ENCODE measurements around the gene EEPD1.
A peak's percentile ranks its signal among the peaks of the same experiment; 100 is the strongest.

Gene EEPD1

DNA sequence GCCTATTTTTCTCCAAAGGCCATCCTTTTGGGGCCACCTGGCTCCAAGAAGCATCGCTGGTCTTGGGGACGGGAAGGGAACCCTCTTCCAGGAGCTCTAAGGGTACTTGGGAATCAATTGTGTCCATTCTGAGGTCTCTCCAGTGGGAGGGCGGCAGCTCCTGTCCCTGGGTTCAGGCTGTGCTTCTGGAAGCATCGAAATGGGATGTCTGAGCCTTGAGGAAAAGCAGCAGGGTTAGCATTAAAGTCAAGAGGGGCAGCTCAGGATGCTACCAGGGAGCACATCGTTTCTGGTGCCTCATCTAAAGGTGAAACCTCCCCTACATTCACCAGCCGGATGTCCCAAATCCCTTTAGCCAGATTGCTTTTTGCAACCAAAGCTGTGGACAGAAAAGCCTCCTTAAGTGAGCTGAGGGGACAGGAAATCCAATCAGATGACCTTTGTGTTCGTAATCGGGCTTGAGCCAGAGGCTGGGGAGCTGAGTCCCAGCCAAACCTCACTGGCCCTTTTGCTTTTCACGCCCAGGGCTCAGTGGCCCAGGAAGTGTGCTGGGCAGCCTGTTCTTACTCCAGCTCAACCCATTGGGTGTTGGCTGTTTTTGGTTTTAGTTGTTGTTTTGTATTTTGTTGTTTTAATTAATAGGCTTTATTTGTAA lies 147.8 kb downstream of the EEPD1 start:
- DNase-seq (ENCODE audit: low spot score) = no peak

DNA sequence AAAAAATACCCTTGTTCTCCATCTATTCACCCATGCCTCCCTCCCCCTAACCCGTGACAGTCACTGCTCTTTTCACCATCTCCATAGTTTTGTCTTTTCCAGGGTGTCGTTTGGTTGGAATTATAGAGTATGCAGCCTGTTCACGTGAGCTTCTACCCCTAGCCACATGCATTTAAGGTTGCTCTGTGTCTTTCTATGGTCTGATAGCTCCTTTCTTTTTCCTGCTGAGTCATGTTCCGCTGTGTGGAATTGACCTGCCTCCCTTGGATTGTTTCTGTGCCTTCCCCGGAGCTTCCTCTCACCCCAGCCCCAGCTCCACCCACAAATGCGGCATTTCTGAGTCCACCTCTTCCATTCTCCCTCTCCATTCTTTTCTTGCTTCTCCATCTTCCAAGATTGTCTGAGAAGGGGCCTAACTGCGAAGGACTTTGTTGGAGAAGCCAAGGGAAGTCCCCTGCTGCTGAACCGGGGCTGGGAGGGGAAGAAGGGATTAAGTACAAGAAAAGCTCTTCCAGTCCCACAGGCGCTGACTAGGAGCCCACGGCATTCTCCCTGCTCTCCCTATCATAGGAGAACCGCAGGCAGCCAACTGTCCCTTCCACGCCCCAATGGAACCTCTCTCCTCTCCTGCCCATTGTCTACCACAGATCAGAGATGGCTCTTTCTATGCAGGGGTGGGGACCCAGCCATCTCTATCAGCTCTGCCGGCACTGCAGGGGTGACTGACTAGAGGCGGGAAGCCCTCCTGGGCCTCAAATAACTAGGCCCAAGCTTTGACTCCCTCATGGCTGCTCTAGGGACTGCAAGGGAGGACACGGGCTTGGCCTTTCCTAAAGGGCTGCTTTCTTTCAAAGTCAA lies 149.1 kb downstream of the EEPD1 start:
- DNase-seq (ENCODE audit: low spot score) = no peak

DNA sequence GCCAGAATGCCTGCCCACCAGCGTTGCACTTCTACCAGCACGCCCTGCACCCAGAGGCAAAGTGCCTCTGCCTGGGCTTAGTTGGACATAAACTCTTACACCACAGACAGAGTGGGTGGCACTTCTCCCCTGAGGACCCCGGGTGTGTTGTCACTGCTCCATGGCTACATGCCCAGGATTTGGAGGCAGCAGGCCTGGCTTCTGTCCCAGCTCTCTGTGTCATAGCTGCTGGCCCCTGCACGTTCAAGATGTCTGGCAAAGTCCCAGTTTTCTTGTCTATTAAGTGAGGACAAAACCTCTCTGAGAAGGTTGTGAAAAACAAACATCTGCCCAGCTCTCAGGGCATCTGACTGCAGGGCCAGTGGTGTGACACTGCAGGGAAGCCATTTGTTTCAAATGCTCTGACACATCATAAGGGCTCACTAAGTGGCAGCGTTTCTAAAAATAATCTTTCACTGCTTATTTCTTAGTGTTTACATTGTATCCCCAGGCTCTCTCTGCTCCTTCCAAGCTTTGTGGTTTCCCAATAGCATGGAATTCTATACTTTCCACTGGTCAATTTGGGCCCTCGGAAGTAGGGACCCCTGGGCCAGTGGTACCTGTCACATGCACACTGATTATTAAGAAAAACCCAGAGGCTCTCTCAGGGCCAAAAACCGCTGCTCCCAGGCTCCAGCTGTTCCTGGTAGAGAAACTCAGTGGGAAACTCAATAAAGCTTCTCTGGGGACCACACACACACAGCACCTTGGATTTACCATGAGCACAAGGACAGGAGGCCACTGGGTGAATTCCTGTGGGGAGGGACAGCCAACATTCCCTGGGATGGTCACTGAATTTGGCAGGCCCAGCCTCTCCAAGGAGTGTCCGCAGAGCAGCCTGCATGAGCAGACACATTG lies 150.4 kb downstream of the EEPD1 start:
- peak; percentile 94 for DNase-seq (ENCODE audit: low spot score)

DNA sequence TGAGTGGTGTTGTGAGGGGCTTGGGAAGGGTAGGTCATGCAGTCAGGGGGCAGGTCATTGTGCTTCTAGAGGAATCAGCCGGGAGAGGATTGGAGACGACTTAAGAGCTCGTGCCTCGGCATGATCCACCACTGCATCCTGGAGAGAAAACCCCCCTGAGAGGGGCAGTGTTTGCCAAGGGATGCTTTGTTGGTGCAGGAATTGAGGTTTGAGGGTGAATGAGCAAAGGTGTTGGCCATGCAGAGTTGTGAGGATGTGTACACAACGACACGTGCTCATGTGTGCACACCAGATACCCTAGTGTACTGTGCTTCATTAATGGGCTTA lies 151.0 kb downstream of the EEPD1 start:
- DNase-seq (ENCODE audit: low spot score) = no peak

GRCh38 chr7:36305226-36305625 lies 152.2 kb downstream of the EEPD1 start:
- no peak for DNase-seq (ENCODE audit: low spot score)

- DNase-seq (ENCODE audit: low spot score) = no peak
Observed at GRCh38 chr7:36305648-36306047, 152.6 kb downstream of the EEPD1 start.

- DNase-seq (ENCODE audit: low spot score) = no peak
Observed at GRCh38 chr7:36306222-36306621, 153.2 kb downstream of the EEPD1 start.

- DNase-seq (ENCODE audit: low spot score) = no peak
Observed at GRCh38 chr7:36306722-36307121, 153.7 kb downstream of the EEPD1 start.

- no peak for DNase-seq (ENCODE audit: low spot score)
Observed at GRCh38 chr7:36308031-36308430, 155.0 kb downstream of the EEPD1 start.

GRCh38 chr7:36309301-36309700 lies 156.2 kb downstream of the EEPD1 start:
- no peak for DNase-seq (ENCODE audit: low spot score)

GRCh38 chr7:36309716-36310115 lies 156.7 kb downstream of the EEPD1 start:
- DNase-seq (ENCODE audit: low spot score) = no peak

GRCh38 chr7:36310897-36311296 lies 157.8 kb downstream of the EEPD1 start:
- DNase-seq (ENCODE audit: low spot score) = no peak

- DNase-seq (ENCODE audit: low spot score) = no peak
Observed at GRCh38 chr7:36311539-36311938, 158.5 kb downstream of the EEPD1 start.

DNA sequence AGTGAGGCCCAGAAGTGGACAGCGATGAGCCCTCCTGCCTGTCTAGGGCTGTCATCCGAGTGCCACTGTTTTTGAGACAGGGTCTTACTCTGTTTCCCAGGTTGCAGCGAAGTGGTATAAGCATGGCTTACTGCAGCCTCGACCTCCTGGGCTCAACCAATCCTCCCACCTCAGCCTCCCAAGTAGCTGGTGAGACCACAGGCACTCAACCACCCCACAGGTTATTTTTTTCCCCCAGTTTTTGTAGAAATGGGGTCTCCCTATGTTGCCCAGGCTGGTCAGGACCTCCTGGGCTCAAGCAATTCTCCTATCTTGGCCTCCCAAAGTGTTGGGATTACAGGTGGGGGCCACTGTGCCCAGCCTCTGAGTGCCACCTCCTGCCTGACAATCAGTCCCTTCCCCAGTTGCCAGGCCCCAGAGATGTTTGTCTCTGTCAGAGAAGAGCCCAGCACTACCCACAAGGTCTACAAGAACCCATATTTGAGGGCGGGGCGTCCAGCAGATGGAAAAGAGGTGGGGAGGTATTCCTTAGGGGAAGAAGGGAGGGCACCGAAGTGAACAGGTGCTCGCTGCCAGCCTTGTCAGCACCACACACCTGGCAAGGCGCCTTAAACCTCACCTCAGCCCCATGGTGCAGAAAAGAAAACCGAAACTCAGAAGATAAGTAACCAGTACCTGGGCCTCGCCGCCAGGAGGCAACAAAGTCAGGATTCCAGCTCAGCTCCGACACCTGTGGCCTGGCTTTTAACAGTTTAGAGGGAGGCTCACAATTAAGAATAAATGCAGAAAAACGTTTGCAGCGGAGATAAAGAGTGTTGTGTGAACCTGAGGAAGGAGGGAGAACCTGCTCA lies 159.2 kb downstream of the EEPD1 start:
- no peak for DNase-seq (ENCODE audit: low spot score)

DNA sequence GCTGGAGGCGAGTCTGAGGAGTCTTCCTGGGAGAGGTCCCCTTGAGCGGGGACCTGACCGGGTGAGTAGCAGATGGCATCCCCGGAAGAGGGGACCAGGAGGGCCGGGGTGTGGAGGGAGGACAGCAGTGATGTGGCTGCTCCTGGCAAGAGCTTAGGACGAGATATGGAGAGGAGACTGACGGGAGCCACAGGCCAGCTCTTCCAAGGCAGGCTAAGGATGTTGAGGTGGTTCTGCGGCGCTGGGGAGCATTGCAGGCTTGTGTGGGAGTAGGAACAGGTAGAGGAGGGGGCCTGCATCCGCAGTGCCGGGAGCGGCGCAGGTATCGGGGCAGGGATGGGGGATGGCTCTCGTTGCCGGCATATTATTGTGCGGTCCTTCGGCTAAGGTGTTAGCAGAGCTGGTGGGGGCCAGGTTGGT lies 159.9 kb downstream of the EEPD1 start:
- DNase-seq (ENCODE audit: low spot score) = no peak

- no peak for DNase-seq (ENCODE audit: low spot score)
Observed at GRCh38 chr7:36313607-36314006, 160.6 kb downstream of the EEPD1 start.

GRCh38 chr7:36314491-36314890 lies 161.4 kb downstream of the EEPD1 start:
- no peak for DNase-seq (ENCODE audit: low spot score)

DNA sequence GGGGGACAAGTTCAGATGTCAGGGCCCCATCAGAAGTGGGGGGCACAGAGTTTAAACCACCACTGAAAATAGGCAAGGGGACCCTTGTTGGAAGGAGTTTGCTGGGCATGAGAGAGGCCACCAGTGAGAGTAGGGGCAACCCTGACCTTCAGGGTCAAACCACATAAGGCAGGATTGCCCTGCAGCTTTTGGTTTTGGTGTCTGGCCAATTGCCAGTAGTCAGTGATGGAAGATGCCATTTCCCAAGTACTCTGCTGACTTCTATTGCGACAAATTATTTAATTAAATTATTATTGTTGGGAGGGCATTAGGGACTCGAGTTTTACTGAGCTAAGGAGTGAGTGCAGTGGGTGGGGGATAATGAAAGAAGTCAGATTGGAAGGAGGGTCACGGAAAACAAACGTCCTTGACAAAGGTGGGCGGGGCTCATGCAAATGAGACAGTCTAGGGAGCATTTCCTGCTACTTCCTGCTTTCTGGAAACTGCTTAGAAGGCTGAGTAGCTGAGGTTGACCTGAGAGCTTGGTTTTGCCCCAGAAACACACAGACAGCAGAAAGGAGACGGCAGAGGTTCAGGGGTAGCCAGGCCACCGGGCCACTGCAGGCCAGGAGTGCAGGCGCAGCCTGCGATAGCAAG lies 162.4 kb downstream of the EEPD1 start:
- no peak for DNase-seq (ENCODE audit: low spot score)

GRCh38 chr7:36316319-36316718 lies 163.3 kb downstream of the EEPD1 start:
- no peak for DNase-seq (ENCODE audit: low spot score)

DNA sequence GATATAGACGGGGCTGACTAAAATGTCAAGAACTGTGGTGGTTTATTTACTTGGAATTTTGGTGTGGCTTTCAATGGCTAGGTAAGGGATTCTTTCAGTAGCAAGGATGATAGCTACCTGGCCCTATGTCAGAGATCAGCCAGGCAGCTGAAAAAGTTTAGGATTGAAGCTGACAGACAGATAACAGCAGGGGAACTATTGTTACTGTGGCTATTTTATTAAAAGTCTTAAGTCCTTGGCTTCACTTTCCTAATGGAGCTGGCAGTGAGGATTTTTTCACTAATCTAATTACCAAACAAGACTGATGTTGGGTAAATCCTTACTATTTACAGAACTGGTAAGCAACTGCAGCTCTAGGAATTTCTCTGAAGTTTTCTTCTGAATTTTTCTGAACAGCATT lies 164.2 kb downstream of the EEPD1 start:
- no peak for DNase-seq (ENCODE audit: low spot score)

- DNase-seq (ENCODE audit: low spot score) = no peak
Observed at GRCh38 chr7:36318116-36318515, 165.1 kb downstream of the EEPD1 start.
